ENCODE results near the gene LPIN3.
A peak's percentile ranks its signal among the peaks of the same experiment; 100 is the strongest.

Gene LPIN3

DNA sequence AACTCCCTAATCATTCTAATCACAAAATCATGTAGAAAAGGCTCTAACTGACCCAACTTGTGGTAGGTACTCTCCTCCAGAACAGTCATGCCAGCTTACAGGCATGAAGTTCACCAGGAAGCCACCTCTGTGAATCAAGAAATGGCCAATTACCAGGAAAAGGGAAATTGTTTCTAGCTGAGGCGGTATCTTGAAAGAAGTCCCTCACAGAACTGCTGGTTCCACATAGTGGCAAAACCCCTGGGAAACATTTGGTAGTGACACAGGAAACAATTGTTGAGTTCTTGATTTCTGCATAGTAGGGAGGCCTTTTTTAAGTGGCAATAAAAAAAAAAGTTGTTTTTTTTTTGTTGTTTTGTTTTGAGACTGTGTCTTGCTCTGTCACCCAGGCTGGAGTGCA, 19.6 kb upstream of the LPIN3 start:
- TF ChIP-seq, protein P1, sequence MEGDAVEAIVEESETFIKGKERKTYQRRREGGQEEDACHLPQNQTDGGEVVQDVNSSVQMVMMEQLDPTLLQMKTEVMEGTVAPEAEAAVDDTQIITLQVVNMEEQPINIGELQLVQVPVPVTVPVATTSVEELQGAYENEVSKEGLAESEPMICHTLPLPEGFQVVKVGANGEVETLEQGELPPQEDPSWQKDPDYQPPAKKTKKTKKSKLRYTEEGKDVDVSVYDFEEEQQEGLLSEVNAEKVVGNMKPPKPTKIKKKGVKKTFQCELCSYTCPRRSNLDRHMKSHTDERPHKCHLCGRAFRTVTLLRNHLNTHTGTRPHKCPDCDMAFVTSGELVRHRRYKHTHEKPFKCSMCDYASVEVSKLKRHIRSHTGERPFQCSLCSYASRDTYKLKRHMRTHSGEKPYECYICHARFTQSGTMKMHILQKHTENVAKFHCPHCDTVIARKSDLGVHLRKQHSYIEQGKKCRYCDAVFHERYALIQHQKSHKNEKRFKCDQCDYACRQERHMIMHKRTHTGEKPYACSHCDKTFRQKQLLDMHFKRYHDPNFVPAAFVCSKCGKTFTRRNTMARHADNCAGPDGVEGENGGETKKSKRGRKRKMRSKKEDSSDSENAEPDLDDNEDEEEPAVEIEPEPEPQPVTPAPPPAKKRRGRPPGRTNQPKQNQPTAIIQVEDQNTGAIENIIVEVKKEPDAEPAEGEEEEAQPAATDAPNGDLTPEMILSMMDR (conservative IDR thresholded peaks at IDR 0.05; ENCODE audit: low read length) = no peak
- no peak for DNase-seq (ENCODE audit: low read depth)

DNA sequence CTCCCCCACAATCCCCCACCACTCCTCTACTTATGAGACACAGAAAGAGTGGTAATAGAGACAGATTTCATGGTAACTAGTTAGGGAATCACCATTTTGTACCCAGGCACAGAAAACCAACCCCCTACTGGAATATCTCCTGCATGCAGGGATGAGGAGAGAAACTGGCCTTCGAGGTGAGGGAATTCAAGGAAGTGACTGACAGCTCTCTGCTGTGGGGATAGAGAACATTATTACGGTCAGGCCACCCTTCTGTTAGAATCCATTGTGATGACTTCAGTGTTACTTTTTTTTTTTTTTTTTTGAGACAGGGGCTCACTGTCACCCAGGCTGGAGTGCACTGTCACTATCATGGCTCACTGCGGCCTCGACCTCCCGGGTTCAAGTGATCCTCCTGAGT, 13.4 kb upstream of the LPIN3 start:
- DNase-seq (ENCODE audit: low read depth) = no peak
- no peak overlapping the region for H3K4me3 ChIP-seq (ENCODE audit: low read length)
- TF ChIP-seq, protein P1 (conservative IDR thresholded peaks at IDR 0.05; ENCODE audit: low read length) = no peak

More for the DNA sequence above, 19.6 kb upstream of the LPIN3 start:
- no peak overlapping the region for H3K4me3 ChIP-seq (ENCODE audit: low read length)

DNA sequence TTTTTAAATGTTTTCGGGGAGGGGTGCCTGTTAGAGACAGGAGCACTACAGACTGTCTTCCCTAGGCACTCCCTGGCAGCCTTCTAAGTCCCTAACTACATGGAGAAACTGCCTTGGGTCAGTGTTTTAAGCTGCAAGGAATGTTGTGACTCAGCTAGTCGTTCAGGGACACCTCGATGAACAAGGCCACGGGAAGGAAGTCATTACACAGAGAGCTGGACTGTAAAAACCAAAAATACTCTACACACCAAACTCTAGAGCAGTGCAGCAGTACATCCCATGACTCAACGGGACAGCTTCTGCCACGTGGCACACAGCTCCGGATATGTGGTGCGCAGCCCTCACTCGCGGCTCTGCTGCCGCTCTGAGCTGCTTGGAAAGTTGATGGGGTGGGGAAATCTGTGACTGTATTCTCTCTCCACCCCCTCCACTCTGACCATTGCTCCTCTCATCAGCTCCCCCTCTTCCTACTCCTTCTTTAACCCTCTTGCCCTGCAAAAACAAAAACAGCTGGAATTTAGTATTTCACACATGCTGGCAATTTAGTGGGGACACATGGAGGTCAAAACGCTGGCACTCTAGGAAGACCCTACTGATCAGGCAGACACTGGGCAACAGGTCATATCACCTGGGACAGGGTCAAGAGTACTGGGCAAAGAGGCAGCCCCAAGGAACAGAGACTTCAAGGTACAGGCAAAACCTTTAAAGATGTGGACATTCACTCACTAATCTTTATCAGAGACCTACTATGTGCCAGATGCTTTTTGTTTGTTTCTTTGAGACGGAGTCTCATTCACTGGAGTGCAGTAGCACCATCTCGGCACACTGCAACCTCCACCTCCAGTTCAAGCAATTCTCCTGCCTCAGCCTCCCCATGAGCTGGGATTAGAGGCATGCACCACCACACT, 10.9 kb upstream of the LPIN3 start:
- peak; percentile 99 for DNase-seq (ENCODE audit: low read depth)
- TF ChIP-seq, protein P1 (conservative IDR thresholded peaks at IDR 0.05; ENCODE audit: low read length) = no peak
- H3K4me3 ChIP-seq (ENCODE audit: low read length) = peak overlapping the region; percentile 33

DNA sequence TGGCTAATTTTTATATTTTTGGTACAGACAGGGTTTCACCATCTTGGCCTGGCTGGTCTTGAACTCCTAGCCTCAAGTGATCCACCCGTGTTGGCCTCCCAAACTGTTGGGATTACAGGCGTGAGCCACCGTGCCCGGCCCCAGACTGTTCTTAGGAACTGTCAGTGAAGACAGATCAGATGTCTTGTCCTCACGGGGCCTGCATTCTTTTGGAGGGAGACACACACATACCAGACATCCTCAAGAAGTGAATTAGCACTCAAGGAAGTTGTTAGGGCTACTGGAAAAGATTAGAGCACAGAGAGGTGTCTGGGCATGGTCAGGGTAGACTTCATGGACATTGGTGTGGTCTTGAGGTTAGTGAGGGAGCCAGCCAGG, 10.3 kb upstream of the LPIN3 start:
- TF ChIP-seq, protein P1 (conservative IDR thresholded peaks at IDR 0.05; ENCODE audit: low read length) = no peak
- H3K4me3 ChIP-seq (ENCODE audit: low read length) = no peak overlapping the region
- peak; percentile 68 for DNase-seq (ENCODE audit: low read depth)

DNA sequence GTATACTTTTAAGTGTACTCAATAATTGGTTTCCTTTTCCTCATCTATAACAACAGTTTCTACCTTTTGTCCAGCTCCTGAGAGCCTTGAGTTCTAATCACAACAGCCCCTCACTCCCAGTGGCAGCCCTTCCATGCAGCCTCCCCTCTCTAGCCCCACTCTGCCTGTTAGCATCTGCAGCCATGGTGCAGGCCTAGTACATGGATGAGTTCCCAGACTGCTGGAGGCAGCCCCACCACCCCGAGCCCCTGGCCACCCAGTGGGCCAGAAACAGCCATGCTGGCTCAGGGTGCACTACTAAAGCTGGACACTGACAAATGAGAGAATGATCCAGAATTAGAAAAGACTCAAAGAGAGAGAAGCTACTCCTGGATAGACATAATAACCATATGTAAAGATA, 9.7 kb upstream of the LPIN3 start:
- H3K4me3 ChIP-seq (ENCODE audit: low read length) = no peak overlapping the region
- TF ChIP-seq, protein P1 (conservative IDR thresholded peaks at IDR 0.05; ENCODE audit: low read length) = no peak
- no peak for DNase-seq (ENCODE audit: low read depth)

DNA sequence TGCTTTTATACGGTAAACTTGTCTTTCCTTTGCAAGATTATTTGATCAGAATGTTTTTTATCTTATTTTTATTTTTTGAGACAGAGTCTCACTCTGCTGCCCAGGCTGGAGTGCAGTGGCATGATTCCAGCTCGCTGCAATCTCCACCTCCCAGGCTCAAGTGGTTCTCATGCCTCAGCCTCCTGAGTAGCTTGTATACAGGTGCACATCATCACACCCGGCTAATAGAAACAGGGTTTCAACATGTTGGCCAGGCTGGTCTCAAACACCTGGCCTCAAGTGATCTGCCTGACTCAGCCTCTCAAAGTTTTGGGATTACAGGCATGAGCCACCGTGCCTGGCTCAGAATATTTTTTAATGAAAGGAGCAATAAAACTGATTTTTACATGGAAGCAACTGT, 8.9 kb upstream of the LPIN3 start:
- TF ChIP-seq, protein P1 (conservative IDR thresholded peaks at IDR 0.05; ENCODE audit: low read length) = no peak
- H3K4me3 ChIP-seq (ENCODE audit: low read length) = no peak overlapping the region
- DNase-seq (ENCODE audit: low read depth) = no peak

DNA sequence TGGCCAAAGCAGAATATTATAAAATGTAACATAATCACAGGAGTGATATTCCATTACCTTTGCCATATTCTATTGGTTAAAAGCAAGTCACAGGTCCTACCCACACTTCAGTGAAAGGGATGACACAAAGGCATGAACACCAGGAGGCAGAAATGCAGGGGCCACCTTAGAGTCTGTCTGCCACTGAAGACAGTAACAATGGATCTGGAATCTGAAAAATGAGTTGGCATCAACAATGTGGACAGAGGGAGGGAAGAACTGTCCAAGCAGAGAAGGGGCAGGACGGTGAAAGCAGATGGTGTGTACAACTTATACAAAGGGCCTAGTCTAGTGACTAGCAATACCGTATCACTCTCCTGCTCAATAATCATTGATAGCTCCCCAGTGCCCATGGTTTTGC, 6.6 kb upstream of the LPIN3 start:
- no peak for DNase-seq (ENCODE audit: low read depth)
- no peak overlapping the region for H3K4me3 ChIP-seq (ENCODE audit: low read length)
- TF ChIP-seq, protein P1 (conservative IDR thresholded peaks at IDR 0.05; ENCODE audit: low read length) = no peak

Measured in AG10803 (cell line).